IPS-18c (cell line): ENCODE measurements around the gene PILRA.
A peak's percentile ranks its signal among the peaks of the same experiment; 100 is the strongest.
"Not testable (repeated sequence)": the region's sequence is repeated elsewhere in the genome, so short reads cannot be mapped to it uniquely, and the experiment has no call there.

ENCODE experiments used
- H3K4me3 ChIP-seq: 2 replicates; pipeline ENCODE4 v1.7.0; 2013; ENCODE audit warnings: low read depth, mild to moderate bottlenecking, low read length, moderate library complexity; ENCODE audit not compliant: insufficient read depth
- H3K9me3 ChIP-seq: one replicate; pipeline ENCODE4 v1.6.1; 2013; ENCODE audit warnings: mild to moderate bottlenecking, low read length, moderate library complexity; ENCODE audit not compliant: control insufficient read depth, insufficient read depth

Gene PILRA

DNA sequence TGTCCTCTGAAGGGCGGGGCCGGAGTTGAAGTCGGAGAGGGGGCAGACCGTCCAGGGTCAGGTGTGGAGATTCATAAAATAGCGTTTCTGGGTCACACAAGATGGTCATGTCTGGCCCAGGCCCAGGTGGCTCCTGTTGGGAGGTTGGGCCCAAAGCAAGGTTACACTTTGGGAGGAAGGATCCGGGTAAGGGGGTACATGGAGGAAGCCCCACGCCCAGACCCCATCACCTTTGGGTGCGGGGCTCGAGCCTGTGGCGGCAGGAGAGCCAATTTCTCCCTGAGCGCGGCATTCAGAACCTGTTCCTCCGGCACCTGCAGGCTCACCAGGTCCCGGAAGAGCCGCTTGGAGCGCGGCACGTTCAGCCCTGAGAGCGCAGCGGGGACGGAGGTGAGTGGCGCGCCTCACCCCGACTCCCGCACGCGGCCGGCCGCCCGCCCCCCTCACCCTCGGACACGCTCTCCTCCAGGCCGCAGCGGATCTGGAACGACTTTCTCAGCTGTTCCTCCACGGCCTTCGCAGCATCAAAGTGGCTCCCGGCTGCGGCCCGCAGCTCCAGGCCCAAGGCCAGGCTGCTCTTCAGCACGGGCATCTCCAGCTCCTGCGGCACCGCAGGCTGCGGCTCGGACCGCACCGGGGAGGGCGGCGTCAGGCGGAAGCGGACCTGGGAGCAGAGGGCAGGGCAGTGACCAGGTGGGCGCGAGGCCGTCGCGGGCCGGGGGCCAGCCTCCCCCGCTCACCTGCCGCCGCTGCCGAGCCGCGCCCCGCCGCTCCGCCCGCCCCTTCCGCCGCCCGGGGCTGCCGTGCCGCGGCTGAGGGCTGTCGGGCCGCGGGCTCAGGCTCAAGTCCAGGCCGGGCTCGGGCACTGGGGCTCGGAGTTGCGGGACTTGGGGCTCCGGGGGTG, 62.4 kb downstream of the PILRA start:
- Histone ChIP-seq H3K4me3 (peak overlapping the region; percentile 92), H3K9me3 (no peaks in the 10 kb centered on the region)

DNA sequence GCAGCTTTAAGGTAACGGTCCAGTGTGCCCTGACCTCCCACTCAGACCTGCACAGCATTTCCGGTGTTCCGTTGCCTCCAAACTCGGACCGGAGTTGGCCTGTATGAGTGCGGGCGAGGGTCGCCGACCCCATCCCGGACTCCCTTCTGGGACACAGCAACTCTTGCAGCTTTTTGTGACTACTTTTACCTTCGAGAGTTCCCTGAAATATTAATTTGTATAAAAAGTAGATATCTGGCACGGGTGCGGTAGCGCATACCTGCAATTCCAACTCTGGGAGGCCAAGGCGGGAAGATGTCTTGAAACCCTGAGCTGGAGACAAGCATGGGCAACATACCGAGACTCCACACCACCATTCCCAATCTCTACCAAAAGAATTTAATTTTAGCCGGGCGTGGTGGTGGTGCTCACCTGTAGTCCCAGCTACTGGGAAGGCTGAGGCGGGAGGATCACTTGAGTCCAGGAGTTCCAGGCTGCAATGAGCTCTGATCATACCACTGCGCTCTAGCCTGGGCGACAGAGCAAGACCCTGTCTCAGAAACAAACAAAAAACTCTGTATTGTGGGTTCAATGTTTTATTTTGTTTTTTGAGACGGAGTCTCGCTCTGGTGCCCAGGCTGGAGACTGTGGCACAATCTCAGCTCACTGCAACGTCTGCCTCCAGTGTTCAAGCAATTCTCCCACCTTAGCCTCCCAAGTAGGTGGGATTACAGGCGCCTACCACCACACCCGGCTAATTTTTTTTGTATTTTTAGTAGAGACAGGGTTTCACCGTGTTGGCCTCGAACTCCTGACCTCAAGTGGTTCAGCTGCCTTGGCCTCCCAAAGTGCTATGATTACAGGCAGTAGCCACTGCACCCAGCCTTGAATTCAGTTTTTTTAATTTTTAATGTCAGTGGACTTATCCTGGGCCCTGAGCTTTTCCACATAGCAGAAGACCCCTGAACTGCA, 64.1 kb downstream of the PILRA start:
- Histone ChIP-seq H3K4me3 (no peak overlapping the region), H3K9me3 (no peaks in the 10 kb centered on the region)

DNA sequence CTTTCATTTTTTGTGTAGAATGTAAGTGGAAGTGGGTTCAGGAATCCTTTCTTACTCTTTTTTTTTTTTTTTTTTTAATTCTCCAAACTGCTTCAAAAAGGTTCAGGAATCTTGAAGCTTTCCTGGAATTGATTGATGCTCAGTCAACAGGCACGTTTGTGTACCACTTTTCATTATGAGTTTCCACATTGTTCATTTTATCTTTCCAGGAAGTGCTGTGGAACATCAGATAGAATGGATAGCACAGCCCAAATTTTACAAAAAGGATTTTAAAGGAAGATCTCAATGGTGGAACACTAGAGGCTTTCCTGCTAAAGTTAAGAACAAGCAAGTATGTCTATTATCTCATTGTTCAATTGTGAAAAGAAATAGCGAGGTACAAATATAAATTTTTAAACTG, 64.9 kb downstream of the PILRA start:
- no peak overlapping the region for H3K4me3 ChIP-seq
- no peaks in the 10 kb centered on the region for H3K9me3 ChIP-seq

DNA sequence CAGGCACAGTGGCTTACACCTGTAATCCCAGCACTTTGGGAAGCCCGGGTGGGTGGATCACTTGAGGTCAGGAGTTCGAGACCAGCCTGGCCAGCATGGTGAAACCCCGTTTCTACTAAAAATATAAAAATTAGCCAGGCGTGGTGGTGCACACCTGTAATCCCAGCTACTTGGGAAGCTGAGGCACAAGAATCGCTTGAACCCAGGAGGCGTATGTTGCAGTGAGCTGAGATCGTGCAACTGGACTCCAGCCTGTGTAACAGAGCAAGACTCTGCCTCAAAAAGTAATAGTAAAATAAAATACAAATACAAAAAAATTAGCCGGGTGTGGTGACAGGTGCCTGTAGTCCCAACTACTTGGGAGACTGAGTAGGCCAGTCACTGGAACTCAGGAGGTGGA, 65.4 kb downstream of the PILRA start:
- H3K9me3 ChIP-seq, H3K4me3 ChIP-seq: not testable (repeated sequence)

DNA sequence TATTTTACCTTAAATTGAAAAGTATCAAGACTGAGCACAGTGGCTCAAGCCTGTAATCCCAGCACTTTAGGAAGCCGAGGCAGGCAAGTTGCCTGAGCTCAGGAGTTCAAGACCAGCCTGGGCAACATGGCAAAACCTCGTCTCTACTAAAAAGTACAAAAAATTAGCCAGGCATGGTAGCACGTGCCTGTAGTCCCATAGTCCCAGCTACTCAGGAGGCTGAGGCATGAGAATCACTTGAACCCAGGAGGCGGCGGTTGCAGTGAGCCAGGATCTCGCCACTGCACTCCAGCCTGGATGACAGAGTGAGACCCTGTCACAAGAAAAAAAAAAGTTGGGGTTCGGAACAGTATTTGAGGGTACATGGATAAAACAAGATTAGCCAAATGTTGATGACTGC, 66.0 kb downstream of the PILRA start:
- H3K9me3 ChIP-seq, H3K4me3 ChIP-seq: not testable (repeated sequence)

DNA sequence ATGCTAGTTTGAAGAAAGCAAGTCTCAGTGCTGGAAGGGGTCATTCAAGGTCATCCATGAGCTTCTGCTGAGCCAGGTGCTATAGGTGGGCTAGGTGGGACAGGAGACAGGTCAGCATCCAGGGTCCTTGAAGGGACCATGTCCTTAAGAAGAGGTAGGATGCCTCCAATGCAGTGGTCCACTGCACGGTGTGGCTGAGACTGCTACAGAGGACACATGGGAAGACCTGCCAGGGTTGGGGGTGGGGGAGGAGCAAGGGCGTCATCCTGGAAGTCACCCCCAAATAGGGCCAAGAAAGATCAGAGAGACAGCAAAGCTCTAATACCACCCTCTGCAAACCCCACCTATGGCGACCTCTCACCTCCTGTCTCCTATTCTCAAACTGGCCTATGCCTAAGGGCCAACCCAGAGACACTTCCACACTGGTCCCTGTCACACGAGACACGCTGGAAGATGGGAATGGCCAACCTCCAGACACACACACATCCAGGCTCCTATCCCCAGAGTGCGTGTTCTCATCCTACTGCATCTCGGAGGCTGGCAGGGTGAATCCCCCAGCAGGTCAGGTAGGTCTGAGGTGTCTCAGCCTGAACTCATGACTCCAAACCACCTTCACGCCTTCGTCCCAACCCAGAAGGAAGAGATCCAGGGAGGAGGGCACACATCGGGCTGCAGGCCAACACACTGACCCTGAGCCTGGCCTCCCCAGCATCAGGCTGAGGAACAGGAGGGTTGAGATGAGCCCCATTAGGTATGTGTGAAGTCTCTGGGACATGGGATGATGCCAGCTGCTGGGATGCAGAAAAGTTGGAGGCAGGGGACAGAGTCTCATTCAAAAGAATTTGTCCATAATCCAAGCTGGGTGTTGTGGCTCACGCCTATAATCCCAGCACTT, 68.6 kb downstream of the PILRA start:
- Histone ChIP-seq H3K4me3 (no peak overlapping the region), H3K9me3 (no peaks in the 10 kb centered on the region)

DNA sequence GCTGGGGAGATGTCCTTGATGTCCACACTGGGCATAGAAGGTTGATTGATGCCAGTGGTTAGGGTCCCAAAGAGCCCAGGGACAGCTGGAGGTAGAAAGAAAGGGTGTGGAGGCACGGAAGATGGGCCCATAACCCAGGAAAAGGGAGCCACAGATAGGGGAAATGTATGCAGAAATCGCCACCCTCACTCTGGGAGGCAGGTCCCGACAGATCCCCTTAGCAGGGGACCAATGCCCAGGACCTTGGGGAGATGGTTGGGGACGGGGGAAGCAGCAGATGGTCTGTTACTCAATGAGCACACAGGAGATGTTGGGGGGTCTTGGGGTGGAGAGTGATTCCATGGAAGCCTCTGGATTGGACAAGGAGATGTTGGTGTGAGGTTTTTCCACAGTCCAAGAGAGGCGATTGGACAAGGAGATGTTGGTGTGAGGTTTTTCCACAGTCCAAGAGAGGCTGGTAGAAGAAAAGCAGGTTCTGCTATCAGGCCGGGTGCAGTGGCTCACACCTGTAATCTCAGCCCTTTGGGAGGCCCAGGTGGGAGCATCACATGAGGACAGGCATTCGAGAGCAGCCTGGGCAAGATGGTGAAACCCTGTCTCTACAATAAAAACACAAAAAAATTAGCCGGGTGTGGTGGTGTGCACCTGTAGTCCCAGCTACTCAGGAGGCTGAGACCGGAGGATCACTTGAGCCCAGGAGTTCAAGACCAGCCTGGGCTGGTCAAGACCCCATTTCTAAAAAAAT, 70.0 kb downstream of the PILRA start:
- H3K4me3 ChIP-seq: no peak overlapping the region
- no peaks in the 10 kb centered on the region for H3K9me3 ChIP-seq

DNA sequence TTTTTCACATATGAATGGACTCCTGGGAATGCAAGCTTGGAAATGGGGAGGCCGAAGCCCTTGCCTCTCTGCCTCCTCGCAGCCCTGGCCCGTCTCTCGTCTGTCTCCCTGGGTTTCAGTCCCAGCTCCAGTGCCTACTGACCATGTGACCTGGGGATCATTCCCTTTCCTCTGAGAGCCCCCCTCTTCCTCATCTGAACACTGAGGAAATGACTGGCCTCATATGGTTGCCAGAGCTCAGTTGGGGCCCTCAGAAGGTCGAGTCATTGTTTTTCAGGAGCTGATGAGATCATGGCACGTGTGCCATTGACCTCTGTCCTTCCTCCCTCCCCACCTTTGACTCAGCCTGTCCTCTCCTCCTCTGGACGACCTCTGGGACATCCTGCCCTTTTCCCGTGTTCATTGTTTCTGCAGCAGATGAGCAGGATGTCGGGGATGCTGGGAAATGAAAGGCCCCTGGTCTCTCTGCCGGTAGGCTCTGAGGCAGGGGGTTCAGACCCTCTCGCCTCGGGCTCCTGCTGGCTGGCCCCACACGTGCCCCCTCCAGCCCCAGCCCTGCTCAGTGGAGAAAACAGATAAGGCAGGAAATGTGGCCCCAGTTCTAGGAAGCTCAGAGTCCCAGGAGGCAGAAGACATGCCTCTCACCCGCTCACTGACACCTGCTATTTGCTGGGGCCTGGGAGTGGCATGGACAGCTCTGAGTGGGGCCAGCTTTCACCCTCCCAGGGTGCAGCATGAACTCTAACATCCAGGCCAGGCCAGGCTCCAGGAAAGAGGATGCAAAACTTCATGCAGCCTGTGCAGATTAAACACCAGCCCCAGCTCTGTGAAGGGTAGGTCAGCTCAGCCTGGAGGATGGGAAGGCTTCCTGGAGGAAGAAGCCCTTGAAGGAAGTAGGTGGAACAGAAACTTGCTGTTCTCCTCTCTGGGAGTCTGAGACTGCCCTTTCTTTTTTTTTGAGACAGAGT, 71.3 kb downstream of the PILRA start:
- Histone ChIP-seq H3K4me3 (no peak overlapping the region), H3K9me3 (no peaks in the 10 kb centered on the region)

DNA sequence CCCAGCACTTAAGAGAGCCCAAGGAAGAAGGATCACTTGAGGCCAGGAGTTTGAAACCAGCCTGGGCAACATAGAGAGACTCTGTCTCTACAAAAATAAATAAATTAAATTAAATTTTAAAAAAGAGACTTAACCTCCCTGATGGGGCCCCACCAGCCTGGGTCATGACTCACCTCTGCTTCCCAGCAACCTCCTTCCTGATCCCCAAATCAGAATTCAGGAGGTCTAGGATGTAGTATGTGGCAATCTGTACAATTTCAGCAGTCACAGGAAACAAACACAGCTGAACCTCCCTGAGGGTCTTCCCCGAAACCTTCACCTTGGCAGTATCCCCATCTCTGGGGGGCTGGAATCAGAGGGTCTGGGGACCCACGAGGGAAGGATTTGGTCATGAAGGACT, 72.8 kb downstream of the PILRA start:
- Histone ChIP-seq H3K4me3 (no peak overlapping the region), H3K9me3 (no peaks in the 10 kb centered on the region)

DNA sequence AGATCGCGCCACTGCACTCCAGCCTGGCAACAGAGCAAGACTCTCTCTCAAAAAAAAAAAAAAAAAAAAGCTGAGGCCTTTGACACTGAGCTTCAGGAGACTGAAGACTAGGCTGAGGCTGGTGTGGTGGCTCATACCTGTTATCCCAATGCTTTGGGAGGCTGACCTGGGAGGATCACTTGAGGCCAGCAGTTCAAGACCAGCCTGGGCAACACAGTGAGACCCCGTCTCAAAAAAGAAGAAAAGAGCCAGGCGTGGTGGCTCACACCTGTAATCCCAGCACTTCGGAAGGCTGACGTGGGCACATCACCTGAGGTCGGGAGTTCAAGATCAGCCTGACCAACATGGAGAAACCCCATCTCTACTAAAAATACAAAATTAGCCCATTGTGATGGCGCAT, 74.1 kb downstream of the PILRA start:
- H3K9me3 ChIP-seq, H3K4me3 ChIP-seq: not testable (repeated sequence)

DNA sequence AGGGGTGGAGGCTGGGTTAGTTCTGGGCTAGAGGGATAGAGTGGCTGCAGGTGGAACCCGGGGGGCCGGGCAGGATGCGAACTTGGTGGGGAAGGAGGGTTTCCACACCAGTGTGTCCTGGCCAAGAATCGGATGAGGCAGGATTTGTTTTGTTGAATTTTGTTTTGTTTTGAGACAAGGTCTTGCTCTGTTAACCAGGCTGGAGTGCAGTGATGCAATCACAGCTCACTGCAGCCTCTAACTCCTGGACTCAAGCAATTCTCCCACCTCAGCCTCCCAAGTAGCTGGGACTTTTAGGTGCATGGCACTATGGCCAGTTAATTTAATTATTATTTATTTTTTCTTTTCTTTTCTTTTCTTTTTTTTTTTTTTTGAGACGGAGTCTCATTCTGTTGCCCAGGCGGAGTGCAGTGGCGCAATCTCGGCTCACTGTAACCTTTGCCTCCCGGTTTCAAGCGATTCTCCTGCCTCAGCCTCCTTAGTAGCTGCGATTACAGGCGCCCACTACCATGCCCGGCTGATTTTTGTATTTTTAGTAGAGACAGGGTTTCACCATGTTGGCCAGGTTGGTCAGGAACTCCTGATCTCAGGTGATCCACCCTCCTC, 76.0 kb downstream of the PILRA start:
- no peak overlapping the region for H3K4me3 ChIP-seq
- no peaks in the 10 kb centered on the region for H3K9me3 ChIP-seq
